Suppressor macrophage treated with lipopolysaccharide for 1 hour (primary cell): ENCODE data around the gene WWOX.

Experiments
- DNase-seq, 3 donors: peaks; one replicate each; pipeline ENCODE4 v3.0.0-alpha.2; 2020 to 2022

WWOX gene

DNA sequence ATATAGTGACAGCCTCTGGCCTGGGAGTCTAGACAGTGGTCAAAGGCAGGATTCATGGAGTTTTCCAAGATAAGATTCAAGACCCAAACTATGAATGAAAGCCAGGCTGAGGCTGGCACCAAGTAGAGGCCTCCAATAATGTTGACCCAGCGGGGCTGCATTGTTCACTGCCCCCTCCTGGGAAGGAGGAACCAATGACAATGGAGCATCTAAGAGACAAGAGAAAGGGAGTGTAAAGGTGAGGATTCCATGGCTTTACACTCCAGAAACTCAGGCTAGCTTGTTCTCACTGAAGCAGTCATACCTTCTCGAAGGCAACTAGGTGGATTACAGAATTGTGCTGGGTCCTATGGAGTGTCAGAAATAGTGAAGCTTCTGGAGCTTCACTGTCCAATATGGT lies 380.3 kb downstream of the WWOX start:
- no peak for DNase-seq

- DNase-seq = no peak
These were observed 381.1 kb downstream of the WWOX start for GRCh38 chr16:78480588-78480987.

DNA sequence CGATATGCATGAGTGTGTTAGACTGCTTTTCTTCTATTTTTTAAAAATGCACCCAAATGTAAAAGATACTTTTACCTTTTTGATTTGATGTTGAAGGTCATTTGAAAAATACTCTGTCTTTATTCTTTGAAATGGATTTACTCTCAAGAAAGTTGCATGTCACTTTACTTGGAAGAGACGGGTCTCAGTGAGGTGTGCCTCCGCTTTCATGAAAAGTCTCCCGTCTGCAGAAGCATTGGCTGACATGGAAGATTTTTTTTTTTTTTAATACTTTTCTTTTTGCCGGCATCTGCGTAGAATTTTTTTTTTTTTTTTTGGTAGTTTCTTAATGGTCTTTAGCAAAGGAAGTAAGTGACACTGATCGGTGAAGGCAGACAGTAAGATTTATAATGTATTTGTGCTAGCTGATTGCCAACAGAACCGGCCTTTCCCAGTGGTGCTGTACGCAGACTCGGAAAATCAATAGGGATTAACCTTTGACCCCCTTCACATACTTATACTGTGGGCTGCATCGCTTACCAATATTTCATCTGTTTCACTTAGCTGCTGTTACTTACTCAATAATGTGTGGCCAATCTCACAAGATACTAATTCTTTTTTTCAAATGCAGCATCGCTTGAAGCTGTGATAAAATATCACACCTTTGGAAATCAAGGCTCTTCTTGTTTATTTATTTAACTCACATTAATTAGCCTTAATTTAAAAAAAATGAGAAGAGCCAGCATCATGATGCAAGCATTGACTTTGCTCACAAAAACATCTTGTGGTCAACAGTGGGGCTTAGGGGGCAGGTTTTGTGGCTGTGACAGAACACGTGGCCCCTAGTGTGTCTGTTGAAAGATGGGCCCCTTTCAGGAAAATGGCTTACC lies 383.9 kb downstream of the WWOX start:
- DNase-seq = no peak

DNA sequence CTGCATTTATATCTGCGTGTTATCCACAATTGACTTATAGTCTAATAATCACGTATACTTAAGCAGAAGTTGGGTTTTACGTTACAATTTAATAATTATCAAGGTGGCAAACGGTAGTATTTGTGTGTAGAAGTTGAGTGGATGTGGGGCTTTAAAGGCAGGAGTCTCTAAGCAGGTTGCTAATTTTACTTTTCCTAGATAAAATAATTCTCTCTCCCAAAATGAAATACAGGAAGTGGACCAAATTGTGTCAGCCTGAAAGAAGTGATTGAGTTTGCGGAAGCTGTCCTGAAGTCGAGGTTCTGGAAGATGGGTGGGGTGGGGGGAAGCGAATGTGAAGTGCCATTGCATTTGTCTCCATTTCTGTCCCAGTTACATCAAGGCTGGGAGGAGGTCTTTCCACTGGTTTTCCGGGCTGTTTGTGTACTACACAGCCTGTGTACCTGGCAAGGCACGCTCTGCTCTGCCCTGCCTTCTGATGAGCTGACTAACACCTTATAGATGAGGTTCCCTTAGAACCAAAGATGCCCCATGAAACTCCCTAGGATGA lies 385.1 kb downstream of the WWOX start:
- DNase-seq = no peak

DNA sequence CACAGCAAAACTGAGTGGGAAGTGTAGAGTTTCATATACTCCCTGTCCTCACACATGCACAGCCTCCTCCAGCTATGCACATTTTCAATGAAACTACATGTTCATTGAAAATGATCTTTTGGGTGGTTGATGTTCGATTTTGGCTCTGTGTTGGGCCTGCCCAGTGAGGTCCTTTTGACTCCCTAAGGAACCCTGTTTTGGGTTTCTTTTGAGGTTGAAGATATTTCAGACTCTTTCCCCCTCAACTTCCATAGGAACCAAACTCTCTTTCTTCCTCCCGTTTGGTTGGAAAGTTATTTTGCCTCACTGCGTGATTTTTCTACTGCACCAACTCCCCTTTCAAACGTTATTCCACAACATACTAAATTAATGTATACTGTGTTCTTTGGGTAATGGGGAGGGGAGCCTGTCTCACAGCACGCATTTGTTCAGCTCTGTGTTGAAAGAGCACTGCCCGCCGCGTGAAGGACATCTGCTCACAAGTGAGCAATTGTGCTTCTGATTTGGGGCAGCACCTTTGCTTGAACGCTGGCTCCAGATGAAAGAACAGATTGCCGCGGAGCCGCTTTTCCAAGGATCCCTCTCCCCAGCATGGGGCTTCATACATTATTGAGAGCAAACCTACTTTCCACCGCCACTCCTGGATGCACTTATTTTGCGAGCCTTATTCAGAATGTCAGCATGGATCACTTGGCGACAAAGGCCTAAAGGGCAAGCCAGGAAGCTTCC lies 385.9 kb downstream of the WWOX start:
- DNase-seq = no peak

DNA sequence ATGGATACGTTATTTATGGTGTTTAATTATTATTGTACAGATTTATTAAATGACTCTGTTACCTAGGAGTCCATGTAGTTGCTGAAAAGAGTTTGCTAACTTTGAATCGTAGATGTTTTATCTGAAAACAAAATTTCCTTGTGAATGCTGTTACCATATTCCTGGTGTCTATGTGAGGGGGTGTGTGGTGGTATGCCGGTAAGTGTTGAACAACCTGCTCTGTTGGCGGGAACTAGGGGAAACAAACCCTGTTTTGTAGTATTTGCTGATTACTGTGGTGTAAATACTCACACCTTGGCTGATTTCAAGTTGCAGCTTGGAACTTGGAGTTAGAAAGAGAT lies 386.4 kb downstream of the WWOX start:
- DNase-seq = no peak

DNA sequence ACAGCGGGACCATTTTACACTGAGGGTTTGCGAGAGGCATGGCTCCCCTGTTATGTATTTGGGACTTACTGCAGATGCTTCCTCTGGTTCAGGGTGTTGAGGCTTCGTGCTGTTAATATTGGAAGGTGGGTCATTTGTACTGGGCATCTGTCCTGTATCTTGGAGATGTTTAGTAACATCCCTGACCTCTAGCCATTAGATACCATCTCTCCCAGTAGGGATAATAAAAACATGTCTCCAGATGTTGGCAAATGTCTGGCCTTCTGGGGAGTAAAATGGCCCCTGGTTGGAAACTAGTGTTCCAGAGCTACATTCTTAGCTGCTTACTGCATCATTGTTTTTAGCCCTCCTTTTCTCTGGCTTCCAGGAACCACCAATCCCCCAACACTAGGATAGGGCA lies 388.0 kb downstream of the WWOX start:
- no peak for DNase-seq

DNA sequence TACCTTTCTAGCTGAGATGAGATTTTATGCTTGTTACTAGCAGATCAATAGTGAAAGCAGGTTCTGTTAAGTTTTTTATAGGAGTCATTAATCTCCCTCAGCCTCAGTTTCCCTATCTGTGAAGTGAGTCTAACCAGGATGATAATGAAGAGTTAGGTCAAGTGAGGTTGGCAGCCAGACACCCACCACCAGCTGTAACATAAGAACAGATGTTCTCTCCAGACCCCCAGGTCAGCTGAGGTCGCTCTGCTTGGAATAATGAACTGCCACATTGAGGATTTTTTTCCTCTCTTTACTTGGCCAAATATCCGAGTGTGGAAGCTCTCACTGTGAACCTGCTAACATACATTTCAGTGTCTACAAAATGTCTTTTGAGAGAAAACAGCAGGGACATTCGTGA lies 389.6 kb downstream of the WWOX start:
- no peak for DNase-seq

DNA sequence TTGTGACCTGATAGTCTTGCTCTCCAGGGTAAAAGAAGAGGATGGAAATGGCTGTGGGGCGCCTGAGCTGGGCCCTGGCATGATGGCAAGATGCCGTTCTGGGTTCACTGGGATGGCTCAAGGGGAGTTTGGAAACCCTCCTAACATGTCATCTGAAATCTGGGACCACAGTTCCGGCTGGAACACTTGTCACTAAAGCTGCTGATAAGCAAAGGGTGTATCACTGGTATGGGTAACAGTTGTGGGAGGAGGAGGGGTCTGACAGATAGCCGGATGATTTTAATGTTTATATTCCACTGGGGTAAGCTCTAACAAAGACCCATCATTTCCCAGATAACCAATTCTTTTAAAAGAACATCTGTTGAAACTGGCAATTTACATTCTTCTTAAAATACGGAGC lies 390.2 kb downstream of the WWOX start:
- DNase-seq = no peak

DNA sequence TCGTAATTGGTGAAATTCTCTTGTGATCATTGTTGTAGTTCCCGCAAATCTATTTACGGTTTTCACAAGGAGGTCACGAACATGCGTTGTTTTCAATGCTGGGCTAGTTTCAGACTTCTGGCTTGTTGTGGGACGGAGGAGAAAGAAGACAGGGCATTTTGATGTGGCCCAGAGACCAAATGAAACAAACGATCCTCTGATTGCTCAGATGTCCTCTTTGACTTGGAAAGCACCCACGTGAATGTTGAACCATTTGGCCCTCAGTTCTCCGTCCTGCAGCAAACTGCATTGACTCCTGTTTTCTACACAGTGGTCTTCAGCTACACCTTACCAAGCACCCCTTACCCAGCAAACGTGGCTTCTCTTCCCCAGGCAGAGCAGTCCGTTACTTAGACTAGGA lies 391.0 kb downstream of the WWOX start:
- DNase-seq = no peak

- DNase-seq = no peak
These were observed 391.4 kb downstream of the WWOX start for GRCh38 chr16:78490847-78491246.

DNA sequence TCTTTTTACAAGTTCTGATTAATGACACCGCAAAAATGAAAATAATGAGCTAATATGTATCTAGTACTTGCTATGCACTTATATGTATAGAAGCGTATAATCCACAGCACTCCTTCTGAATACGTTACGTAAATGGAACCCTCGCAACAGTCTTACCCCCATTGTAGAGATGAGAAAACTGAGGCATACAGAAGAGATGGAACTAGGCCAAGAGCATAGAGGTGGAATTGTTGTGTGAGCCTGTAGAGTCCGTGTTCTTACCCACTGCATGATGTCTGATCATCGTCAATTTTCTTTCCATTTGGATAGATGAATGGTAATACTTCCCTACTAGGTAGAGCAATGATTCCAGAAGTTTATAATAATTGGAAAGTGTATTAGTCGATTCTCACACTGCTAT lies 394.1 kb downstream of the WWOX start:
- DNase-seq = no peak

- no peak for DNase-seq
These were observed 394.7 kb downstream of the WWOX start for GRCh38 chr16:78494105-78494504.

DNA sequence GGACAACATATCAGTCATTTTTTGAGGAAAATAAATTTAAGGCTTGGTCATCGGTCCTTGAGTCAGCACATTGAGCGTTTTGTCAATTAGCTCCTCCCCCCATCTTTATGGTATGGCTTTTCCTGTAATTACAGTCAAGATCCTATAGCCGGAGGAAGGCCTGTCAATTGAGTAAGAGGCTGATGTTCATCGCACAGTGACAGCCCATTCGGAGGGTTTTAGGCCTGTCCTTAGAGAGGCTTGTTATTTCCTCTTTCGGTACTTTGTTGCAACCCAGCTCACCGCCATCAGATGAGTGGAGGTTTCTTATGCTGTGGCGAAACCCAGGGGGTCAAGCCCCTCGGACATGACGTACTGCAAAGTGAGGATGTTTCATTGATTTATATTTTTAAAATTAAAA lies 395.2 kb downstream of the WWOX start:
- DNase-seq = peak in 2 of 3 donors; percentile 14 to 21

DNA sequence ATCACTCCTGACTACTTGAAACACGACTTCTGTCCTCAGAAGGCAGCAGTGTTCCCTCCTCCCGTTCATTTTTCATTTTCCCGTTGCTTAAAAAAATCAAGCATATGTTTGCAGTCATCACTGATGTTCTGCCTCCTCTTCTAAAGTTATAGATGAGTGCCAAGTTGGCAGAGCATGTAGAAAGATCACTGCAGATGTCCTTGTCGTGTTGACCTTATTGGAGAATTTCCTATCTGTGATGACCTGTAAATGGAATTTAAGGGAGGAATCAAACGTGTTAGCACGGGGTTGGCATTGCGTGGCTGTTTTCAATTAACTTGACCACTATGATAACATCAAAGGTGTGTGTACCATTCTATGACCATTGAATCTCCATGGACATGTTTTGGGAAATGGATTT lies 396.7 kb downstream of the WWOX start:
- no peak for DNase-seq

DNA sequence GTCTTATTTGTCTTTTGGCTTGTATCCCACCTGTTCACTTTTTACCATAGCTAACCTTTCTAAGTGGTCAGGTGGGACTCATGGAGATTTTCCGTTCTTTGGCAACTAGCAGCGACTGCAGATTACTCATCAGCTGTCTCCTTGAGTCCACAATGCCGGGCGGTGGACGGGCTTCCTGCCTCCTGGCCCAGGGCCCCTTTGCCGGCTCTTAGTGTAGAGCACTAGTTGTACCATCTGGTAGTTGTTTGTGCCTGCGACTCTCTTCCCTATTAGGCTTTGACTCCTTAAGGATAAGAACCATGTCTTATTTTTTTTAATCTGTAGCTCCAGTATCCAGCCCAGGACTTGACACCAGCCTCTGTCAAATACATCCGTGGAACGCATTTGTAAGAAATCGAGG lies 399.9 kb downstream of the WWOX start:
- no peak for DNase-seq

DNA sequence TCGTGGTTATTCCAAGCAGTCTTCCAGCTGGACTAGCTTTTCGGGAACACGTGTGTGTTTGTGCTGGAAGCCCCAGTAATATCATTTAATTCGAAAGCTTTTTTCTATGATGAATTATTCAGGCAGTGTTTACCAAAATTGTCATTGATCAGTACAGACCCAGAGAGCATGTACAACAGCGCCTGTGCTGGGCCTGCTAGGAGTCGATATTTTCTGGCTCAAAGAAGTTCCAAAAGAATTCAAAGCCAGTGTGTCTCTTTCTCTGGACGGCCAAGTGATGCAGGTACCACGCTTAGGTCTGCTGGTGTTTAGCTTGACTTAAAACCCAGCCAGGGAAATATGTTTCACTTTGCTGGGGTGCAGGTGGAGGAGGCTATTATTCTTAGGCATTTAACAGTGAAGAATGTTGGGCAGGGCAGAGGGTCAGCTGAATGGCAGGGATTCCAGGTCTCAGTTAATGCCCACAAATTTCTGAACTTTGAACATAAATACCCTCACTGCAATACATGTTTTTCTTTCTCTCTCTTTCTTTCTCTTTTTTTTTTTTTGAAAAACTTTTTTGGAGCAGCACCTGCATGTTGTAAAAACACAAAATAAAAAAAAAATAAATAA lies 401.3 kb downstream of the WWOX start:
- no peak for DNase-seq

GRCh38 chr16:78501744-78502143 lies 402.3 kb downstream of the WWOX start:
- no peak for DNase-seq

GRCh38 chr16:78502812-78503350 lies 403.4 kb downstream of the WWOX start:
- no peak for DNase-seq

GRCh38 chr16:78503602-78504001 lies 404.1 kb downstream of the WWOX start:
- peak; percentile 73 to 81 (median 75) for DNase-seq

DNA sequence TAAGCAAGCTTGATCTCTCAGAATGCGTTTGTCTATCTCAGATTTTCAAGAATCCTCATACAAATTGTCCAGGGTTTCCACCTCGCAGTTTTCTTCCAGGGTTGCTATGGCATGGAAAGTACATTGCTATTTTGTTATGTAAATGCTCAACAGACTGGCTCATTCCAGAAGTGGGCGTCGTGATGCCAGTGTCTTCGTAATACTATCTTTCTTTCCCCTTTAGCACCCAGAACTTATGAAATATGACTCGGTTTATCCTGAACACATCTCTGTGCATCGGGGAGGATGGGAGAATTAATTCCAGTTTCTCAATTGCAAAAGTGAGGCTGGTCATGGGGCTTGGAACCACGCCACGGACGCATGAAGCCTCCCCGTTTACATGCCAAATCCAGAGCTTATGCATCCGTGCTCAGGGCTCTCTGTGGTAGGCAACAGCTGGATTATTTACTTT lies 405.0 kb downstream of the WWOX start:
- no peak for DNase-seq

DNA sequence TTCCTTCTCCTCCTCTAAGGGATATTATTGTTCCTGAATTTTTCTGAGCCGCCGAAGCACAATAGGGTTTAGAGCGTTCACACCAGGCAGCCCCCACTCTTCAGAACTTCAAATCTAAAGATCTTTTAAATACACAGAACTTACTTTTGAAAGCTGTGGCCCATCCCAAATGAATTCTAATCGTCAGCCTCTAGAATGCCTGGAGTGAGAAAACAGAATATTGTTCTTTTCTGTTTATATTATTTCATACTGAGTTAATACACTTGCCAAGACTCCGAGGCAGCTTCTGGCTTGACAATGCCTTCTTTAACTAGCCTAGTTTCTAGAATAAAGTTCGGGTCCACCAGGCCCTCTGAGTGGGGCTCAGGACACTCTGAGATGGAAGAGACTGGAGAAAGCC lies 405.6 kb downstream of the WWOX start:
- no peak for DNase-seq
